K562 (cell line): ENCODE data around the gene MYMX. TPM values are rescaled to one million over a fixed set of nuclear protein-coding genes. Genes with fewer than 3 reads are reported as not detected.

Experiments used
- FOXA1 ChIP-seq: fragments of 450-650 bp; IDR thresholded peaks from 2 replicates; pipeline ENCODE4 v1.6.1; 2016; ENCODE audit warnings: mild to moderate bottlenecking, borderline replicate concordance
- ILK ChIP-seq: fragments of 450-650 bp; IDR thresholded peaks from 2 replicates; pipeline ENCODE4 v1.6.1; 2016; ENCODE audit warnings: missing genetic modification characterization, low read depth, mild to moderate bottlenecking, missing compliant biosample characterization, moderate library complexity, borderline replicate concordance
- PHF21A ChIP-seq: fragments of 450-650 bp; IDR thresholded peaks from 2 replicates; pipeline ENCODE4 v1.6.1; 2017; ENCODE audit warnings: low read depth, borderline replicate concordance
- SRF ChIP-seq, 2 experiments: fragments of 250-450, 450-650 bp in 1 of 2; sonication (Bioruptor Pico) in 1 of 2; sonication (generic) in 1 of 2; formaldehyde crosslinking; IDR thresholded peaks; 2 replicates each; pipeline versions ENCODE4 v1.5.0 to v1.5.1; 2020 to 2022; ENCODE audit warnings: mild to moderate bottlenecking in 1 of 2, missing genetic modification reagents in 1 of 2
- YBX1 ChIP-seq: fragments of 450-650 bp; IDR thresholded peaks from 2 replicates; pipeline ENCODE4 v1.7.1; 2016; ENCODE audit warnings: mild to moderate bottlenecking
- ZNF121 ChIP-seq: sonication (generic); formaldehyde crosslinking; conservative IDR thresholded peaks from 2 replicates; pipeline ENCODE4 v1.8.0; 2022; ENCODE audit warnings: missing genetic modification reagents
- ZSCAN32 ChIP-seq: fragments of 450-650 bp; formaldehyde crosslinking; IDR thresholded peaks from 2 replicates; pipeline ENCODE4 v1.4.0; 2020; ENCODE audit warnings: mild to moderate bottlenecking, moderate library complexity
- ZZZ3 ChIP-seq: fragments of 450-650 bp; IDR thresholded peaks from 2 replicates; pipeline ENCODE4 v1.6.1; 2016; ENCODE audit warnings: antibody characterized with exemption, mild to moderate bottlenecking, moderate library complexity
- polyA plus RNA-seq, 8 experiments: library from polyadenylated mRNA; depleted of rRNA in 4 of 8; stranded (reverse) in 5 of 8; unstranded in 3 of 8; fragments of >200 nt; fragmentation: Nextera tagmentation in 2 of 8; fragmentation: Illumina TruSeq in 1 of 8; extraction: Ambion mirVana in 2 of 8; extraction: Trizol in 1 of 8; gene quantifications; 2 replicates each; pipeline versions ENCODE4 v1.2.1 to v1.2.3, GENCODE V29; 2011 to 2014; ENCODE audit warnings: inconsistent platforms in 1 of 8, missing spikeins in 1 of 8
- total RNA-seq, 7 experiments: library from RNA; depleted of rRNA in 6 of 7; stranded (reverse); fragments of >200 nt in 6 of 7; fragmentation: Illumina TruSeq in 2 of 7; extraction: Trizol in 2 of 7; gene quantifications; 2 replicates each; pipeline versions ENCODE4 v1.2.1 to v1.2.3, GENCODE V29; 2011 to 2021; ENCODE audit warnings: low replicate concordance in 1 of 7
- TF ChIP-seq, protein P1 (sequence below), 2 experiments: IDR thresholded peaks; 2 replicates each; pipeline ENCODE4 v1.6.1; 2012; ENCODE audit warnings: improper control_type of control experiment in 2 of 2, low read depth in 2 of 2, low read length in 2 of 2, borderline replicate concordance in 1 of 2
- TF ChIP-seq, protein P2 (sequence below): sonication (generic); formaldehyde crosslinking; IDR thresholded peaks from 2 replicates; pipeline ENCODE4 v1.8.0; 2022; ENCODE audit warnings: missing genetic modification reagents, mild to moderate bottlenecking, moderate library complexity, borderline replicate concordance
- TF ChIP-seq, protein P3 (sequence below): fragments of 250-450 bp; sonication (Bioruptor Pico); IDR thresholded peaks from 2 replicates; pipeline ENCODE4 v1.5.0; 2021; ENCODE audit warnings: mild to moderate bottlenecking, moderate library complexity
- TF ChIP-seq, protein P4 (sequence below): IDR thresholded peaks from 2 replicates; pipeline ENCODE4 v1.6.1; 2011; ENCODE audit not compliant: insufficient read length; ENCODE audit errors: extremely low read depth
- TF ChIP-seq, protein P5 (sequence below): sonication (generic); formaldehyde crosslinking; IDR thresholded peaks from 2 replicates; pipeline ENCODE4 v1.8.1; 2023; ENCODE audit warnings: mild to moderate bottlenecking, missing genetic modification reagents

The MYMX gene
- total and polyA plus RNA-seq, 9 of the 15 experiments (the other 6 are each of a cell fraction or from before 2014, with no cell fraction given) = 0.12 TPM; not detected in 8

DNA sequence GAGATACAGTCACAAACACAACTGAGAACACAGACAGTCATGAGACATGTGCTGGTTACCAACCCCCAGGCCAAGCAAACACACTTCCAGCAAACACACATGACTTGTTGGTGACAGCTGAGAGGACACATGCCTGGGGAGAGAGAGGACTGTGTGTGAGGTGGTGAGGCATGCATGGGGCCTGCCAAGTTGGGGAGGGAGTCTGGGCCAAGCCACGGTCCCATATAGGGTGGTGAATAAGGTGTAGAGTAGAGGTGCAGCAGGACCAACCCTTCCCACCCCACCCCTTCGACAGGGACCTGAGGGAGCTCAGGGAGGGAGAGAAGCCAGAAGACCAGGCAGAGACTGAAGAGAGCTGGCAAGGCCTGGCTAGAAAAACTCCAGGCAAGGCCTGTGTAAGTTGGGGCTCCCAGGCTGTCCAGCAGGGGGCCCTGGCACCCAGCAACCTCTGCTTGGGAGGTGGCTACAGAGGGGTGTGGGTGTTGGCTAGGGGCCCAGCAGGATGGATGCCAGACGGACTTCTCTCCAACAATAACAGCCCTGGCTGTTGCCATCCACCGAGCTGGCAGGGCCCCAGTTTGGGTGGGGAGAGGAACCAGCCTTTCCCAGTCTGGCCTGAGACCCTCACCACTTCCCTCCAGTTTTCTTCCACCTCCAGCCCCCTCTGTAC is 4.7 kb downstream of the MYMX start (continued):
- TF ChIP-seq, protein P1, sequence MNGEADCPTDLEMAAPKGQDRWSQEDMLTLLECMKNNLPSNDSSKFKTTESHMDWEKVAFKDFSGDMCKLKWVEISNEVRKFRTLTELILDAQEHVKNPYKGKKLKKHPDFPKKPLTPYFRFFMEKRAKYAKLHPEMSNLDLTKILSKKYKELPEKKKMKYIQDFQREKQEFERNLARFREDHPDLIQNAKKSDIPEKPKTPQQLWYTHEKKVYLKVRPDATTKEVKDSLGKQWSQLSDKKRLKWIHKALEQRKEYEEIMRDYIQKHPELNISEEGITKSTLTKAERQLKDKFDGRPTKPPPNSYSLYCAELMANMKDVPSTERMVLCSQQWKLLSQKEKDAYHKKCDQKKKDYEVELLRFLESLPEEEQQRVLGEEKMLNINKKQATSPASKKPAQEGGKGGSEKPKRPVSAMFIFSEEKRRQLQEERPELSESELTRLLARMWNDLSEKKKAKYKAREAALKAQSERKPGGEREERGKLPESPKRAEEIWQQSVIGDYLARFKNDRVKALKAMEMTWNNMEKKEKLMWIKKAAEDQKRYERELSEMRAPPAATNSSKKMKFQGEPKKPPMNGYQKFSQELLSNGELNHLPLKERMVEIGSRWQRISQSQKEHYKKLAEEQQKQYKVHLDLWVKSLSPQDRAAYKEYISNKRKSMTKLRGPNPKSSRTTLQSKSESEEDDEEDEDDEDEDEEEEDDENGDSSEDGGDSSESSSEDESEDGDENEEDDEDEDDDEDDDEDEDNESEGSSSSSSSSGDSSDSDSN (IDR thresholded peaks at IDR 0.05; ENCODE audit: borderline replicate concordance in 1 of 2, low read depth in 2 of 2, low read length in 2 of 2) = no peak
- TF ChIP-seq YBX1 = no peak
- TF ChIP-seq, protein P2, sequence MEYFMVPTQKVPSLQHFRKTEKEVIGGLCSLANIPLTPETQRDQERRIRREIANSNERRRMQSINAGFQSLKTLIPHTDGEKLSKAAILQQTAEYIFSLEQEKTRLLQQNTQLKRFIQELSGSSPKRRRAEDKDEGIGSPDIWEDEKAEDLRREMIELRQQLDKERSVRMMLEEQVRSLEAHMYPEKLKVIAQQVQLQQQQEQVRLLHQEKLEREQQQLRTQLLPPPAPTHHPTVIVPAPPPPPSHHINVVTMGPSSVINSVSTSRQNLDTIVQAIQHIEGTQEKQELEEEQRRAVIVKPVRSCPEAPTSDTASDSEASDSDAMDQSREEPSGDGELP = peak; percentile 65
- TF ChIP-seq, protein P3, sequence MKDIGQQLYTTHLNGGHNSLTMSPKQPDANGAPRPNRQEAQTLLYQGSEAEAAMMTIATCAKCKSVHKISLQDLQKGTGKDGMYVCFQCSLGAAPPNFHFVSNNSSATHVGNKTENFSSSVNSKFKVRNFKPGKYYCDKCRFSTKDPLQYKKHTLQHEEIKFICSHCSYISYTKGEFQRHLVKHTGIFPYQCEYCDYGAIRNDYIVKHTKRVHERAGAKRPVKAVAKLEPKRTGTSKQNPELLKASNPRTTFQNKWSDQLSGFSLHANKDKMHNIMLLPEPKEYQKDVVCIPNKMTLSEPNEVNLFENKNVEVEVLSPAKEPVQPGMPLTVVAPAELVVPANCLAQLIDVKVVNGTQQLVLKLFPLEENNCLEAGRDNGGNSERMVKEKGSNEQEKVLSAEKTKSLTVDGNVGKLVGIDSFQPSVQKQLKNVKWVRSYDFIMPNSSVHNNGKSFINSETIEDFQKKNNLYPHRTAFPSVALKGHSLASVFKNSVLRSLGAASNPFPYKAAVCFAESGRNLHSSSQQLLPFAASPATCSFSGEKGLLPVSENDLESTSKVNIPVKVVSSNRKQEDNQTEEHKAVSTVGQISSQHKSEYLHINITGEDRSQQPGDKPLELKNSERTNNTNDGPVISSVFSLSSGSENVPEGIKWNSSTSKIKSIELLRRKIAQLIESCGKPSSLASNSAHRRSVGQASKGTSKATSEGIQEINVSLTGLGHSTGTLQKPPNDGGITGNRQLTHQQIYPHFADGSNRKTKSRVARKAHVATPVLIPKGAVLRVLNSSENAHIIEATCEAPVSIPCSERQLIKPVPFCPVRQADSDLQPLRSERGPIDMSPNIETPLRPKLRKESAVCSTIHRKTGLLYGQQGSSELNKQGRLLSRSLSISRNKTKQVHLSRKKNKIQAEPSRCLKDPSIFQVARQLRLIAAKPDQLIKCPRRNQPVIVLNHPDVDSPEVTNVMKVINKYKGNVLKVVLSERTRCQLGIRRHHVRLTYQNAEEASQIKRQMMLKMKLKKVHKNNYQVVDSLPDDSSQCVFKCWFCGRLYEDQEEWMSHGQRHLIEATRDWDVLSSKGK (CRISPR knock-in tag) = no peak
- TF ChIP-seq ZSCAN32 (CRISPR knock-in tag) = no peak
- TF ChIP-seq, protein P4, sequence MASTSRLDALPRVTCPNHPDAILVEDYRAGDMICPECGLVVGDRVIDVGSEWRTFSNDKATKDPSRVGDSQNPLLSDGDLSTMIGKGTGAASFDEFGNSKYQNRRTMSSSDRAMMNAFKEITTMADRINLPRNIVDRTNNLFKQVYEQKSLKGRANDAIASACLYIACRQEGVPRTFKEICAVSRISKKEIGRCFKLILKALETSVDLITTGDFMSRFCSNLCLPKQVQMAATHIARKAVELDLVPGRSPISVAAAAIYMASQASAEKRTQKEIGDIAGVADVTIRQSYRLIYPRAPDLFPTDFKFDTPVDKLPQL = no peak
- TF ChIP-seq ZNF121 (CRISPR knock-in tag) = no peak
- no peak for TF ChIP-seq FOXA1
- 0 out of 4 replicates have a peak, but pooled peaks of 1 of the 2 experiments have one; percentile 22 for TF ChIP-seq SRF (CRISPR knock-in tag; IDR thresholded peaks at IDR 0.05)
- TF ChIP-seq ZZZ3 = no peak
- no peak for TF ChIP-seq PHF21A
- TF ChIP-seq, protein P5, sequence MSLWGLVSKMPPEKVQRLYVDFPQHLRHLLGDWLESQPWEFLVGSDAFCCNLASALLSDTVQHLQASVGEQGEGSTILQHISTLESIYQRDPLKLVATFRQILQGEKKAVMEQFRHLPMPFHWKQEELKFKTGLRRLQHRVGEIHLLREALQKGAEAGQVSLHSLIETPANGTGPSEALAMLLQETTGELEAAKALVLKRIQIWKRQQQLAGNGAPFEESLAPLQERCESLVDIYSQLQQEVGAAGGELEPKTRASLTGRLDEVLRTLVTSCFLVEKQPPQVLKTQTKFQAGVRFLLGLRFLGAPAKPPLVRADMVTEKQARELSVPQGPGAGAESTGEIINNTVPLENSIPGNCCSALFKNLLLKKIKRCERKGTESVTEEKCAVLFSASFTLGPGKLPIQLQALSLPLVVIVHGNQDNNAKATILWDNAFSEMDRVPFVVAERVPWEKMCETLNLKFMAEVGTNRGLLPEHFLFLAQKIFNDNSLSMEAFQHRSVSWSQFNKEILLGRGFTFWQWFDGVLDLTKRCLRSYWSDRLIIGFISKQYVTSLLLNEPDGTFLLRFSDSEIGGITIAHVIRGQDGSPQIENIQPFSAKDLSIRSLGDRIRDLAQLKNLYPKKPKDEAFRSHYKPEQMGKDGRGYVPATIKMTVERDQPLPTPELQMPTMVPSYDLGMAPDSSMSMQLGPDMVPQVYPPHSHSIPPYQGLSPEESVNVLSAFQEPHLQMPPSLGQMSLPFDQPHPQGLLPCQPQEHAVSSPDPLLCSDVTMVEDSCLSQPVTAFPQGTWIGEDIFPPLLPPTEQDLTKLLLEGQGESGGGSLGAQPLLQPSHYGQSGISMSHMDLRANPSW (CRISPR knock-in tag) = no peak
- no peak for TF ChIP-seq ILK
